GM08714 (cell line): ENCODE data around the gene ABI3BP.

Experiments
- H3K4me3 ChIP-seq: fragments of 200-500 bp; sonication (Bioruptor generic); 2 replicates; pipeline ENCODE4 v1.5.1; 2014; ENCODE audit warnings: mild to moderate bottlenecking, low read length, inconsistent platforms
- ZNF274 ChIP-seq: IDR thresholded peaks from 2 replicates; pipeline ENCODE4 v1.6.1; 2012; ENCODE audit warnings: mild to moderate bottlenecking, low read depth, low read length

ABI3BP gene

DNA sequence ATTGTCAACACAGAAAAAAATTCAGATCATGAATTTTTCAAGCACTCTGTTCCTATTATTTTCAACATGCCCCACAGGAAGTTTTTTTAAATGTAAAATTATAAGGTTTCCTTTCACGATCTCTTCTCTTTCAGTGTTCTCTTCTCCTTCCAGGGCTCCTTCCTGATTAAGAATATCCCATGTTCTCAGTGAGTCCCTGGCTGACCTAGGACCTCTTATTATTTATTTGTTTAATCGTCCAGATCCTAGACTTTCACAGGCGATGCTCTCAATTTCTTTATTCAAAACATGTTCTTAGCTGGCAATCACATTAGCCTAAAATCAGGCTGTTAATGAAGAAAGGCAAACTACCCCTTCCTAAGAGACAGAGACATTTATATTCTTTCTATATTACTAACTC lies 124.3 kb downstream of the ABI3BP start:
- TF ChIP-seq ZNF274: no peak
- H3K4me3 ChIP-seq: no peak overlapping the region

- no peak overlapping the region for H3K4me3 ChIP-seq
- TF ChIP-seq ZNF274: no peak
Measured at GRCh38 chr3:100868096-100868495, 125.1 kb downstream of the ABI3BP start.

DNA sequence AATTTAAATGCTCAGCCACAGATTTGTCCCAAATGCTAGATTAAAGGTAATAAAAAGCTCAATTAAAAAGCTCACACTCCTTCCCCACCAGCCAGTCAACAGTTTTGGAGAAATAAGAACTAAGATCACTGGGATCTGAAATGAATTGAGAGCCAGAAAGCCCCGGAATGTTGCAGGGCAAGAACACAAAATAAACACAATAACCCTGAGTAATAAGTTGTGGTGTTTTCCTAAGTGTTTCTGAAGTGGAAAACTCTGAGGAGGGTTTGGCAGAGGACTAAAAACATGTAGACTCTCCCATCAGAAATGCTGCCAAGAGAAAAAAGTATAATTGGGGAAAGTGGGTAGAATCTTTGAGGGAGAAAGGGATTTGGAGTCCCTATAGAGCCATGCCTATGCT lies 127.8 kb downstream of the ABI3BP start:
- H3K4me3 ChIP-seq: no peak overlapping the region
- no peak for TF ChIP-seq ZNF274

GRCh38 chr3:100864471-100865250 lies 128.6 kb downstream of the ABI3BP start:
- no peak overlapping the region for H3K4me3 ChIP-seq
- no peak for TF ChIP-seq ZNF274

GRCh38 chr3:100857863-100858262 lies 135.4 kb downstream of the ABI3BP start:
- no peak for TF ChIP-seq ZNF274
- no peak overlapping the region for H3K4me3 ChIP-seq

GRCh38 chr3:100856821-100857220 lies 136.4 kb downstream of the ABI3BP start:
- TF ChIP-seq ZNF274: no peak
- H3K4me3 ChIP-seq: no peak overlapping the region

DNA sequence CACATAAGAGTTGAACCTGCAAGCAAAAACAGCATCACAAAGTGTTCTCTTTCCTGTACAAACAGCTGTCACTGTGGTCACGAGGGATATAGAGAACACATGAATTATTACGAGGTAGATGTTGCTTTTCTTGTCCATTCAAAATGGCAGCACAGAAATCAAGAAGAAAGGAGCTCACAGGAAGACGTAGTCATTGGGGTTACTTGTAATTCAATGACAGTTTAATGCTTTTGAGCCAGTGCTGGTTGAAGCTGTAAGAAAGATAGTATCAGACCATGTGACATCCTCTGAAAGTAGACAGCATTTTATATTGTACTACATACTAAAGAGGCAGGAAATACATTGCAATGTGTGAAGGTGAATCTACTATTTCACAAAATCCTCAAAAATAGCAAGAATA lies 140.4 kb downstream of the ABI3BP start:
- H3K4me3 ChIP-seq: no peak overlapping the region
- no peak for TF ChIP-seq ZNF274

DNA sequence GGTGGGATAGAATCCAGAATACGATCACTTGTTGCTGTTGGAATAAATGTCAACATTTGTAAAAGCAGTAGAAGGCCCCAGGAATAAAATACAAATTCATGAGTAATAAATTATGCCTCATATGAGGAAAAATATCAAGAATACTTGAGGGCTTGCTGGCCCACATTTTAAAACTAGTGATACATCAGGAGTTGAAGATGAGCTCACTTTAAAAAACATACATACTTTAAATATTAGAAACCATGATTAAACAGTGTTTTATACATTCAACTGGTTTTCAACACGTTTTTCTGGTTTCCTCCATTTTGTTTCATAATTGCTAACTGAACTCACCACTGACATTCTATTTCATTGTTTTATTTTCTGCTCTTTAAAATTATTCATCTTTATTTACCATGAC lies 142.5 kb downstream of the ABI3BP start:
- no peak overlapping the region for H3K4me3 ChIP-seq
- TF ChIP-seq ZNF274: no peak

- no peak for TF ChIP-seq ZNF274
Measured at GRCh38 chr3:100850156-100850555, 143.1 kb downstream of the ABI3BP start.

DNA sequence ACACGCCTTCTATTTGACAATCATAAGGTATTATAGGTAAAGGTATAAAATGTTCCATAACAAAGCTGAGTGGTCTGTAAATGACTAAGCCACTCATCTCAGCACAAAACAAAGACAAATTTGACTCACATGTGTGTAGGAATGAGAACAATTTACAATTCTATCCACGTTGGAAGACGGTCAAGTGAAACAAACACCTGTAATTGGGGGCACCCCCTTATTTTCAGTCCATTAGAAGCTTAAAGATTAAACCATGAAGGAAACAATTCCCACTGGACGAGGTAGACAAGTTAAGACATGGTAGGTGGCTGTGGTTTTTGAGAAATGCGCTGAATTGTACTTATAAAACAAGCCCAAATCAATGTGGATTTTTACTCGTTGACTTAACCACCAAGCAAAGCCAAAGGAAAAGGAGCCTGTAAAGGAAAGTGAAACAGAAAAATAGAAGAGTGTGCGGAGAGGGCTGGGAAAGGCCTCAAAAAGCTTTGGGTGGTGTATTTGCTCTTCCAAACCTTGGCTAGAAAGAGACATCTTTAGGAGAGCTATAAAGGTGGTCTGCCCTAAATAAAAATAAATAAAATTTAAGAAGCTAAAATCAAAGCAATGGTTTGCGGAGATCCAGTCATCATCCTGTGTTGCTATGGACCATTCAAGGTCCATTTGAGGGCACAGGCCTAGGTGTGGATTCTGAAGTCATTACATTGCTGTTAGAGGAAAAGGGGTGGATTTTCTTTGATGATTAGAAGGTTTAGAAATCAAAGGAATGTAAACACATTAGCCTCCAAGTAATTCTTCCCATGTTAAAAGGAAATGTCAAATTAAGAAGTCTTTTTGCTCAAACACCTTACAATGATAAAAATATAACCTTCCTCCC lies 148.9 kb downstream of the ABI3BP start:
- no peak for TF ChIP-seq ZNF274

More at GRCh38 chr3:100850156-100850555, 143.1 kb downstream of the ABI3BP start:
- no peak overlapping the region for H3K4me3 ChIP-seq

GRCh38 chr3:100838157-100838556 lies 155.1 kb downstream of the ABI3BP start:
- H3K4me3 ChIP-seq: no peak overlapping the region
- TF ChIP-seq ZNF274: no peak

More for the DNA sequence above, 148.9 kb downstream of the ABI3BP start:
- H3K4me3 ChIP-seq: no peak overlapping the region

GRCh38 chr3:100836661-100837060 lies 156.6 kb downstream of the ABI3BP start:
- no peak overlapping the region for H3K4me3 ChIP-seq
- TF ChIP-seq ZNF274: no peak

DNA sequence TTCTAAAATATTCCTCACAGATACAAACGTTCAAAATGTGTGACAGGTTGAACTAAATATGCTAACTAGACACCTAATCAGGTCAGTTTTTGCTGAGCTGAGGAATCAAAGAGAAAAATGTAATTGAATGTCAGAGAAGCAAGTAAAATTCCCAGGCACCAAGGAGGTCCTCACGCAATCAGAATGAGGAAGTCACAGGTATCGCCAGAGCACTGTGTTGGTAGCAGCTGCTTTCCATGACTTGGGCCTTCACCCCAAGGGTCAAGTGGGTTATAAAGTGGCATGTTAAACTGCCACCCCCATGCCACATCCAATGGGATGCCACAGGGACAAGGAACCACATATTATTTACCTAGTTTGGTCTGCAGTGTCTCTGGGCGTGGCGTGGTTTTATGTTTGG lies 158.9 kb downstream of the ABI3BP start:
- TF ChIP-seq ZNF274: no peak
- H3K4me3 ChIP-seq: no peak overlapping the region

GRCh38 chr3:100833483-100833882 lies 159.7 kb downstream of the ABI3BP start:
- no peak overlapping the region for H3K4me3 ChIP-seq
- TF ChIP-seq ZNF274: no peak

GRCh38 chr3:100831629-100832028 lies 161.6 kb downstream of the ABI3BP start:
- no peak for TF ChIP-seq ZNF274
- no peak overlapping the region for H3K4me3 ChIP-seq

GRCh38 chr3:100830931-100831330 lies 162.3 kb downstream of the ABI3BP start:
- TF ChIP-seq ZNF274: no peak

More at GRCh38 chr3:100830931-100831330, 162.3 kb downstream of the ABI3BP start:
- H3K4me3 ChIP-seq: no peak overlapping the region
